Trophoblast cell (in vitro differentiated cells and primary cell): ENCODE measurements around the gene PRAMEF12.
"Not testable (repeated sequence)": the region's sequence is repeated elsewhere in the genome, so short reads cannot be mapped to it uniquely, and the experiment has no call there.

Experiments used
- DNase-seq, 2 donors: peaks; one replicate each; pipeline ENCODE4 v3.0.0-alpha.2; 2016
- H2AFZ ChIP-seq: 2 replicates; pipeline ENCODE4 v1.6.1; 2013; ENCODE audit warnings: low read length, moderate library complexity, mild to moderate bottlenecking; ENCODE audit not compliant: insufficient read depth, poor library complexity
- H2AK5ac ChIP-seq: 2 replicates; pipeline ENCODE4 v1.6.1; 2013; ENCODE audit warnings: mild to moderate bottlenecking, low read length
- H2BK120ac ChIP-seq: 2 replicates; pipeline ENCODE4 v1.6.1; 2013; ENCODE audit warnings: low read length, mild to moderate bottlenecking, moderate library complexity; ENCODE audit not compliant: insufficient read depth, poor library complexity
- H2BK12ac ChIP-seq: 2 replicates; pipeline ENCODE4 v1.6.1; 2013; ENCODE audit warnings: mild to moderate bottlenecking, low read length, moderate library complexity
- H2BK5ac ChIP-seq: 2 replicates; pipeline ENCODE4 v1.6.1; 2013; ENCODE audit warnings: low read length, low read depth, moderate library complexity, mild to moderate bottlenecking; ENCODE audit not compliant: poor library complexity
- H3K14ac ChIP-seq: 2 replicates; pipeline ENCODE4 v1.6.1; 2013; ENCODE audit warnings: mild to moderate bottlenecking, low read length
- H3K18ac ChIP-seq: 2 replicates; pipeline ENCODE4 v1.6.1; 2013; ENCODE audit warnings: mild to moderate bottlenecking, low read length
- H3K23ac ChIP-seq: 2 replicates; pipeline ENCODE4 v1.6.1; 2013; ENCODE audit warnings: low read length
- H3K27ac ChIP-seq: 2 replicates; pipeline ENCODE4 v1.5.1; 2013; ENCODE audit warnings: low read depth, mild to moderate bottlenecking, inconsistent platforms, low read length, moderate library complexity
- H3K27me3 ChIP-seq: 2 replicates; pipeline ENCODE4 v1.6.1; 2013; ENCODE audit warnings: inconsistent platforms, mild to moderate bottlenecking, low read length, moderate library complexity; ENCODE audit not compliant: insufficient read depth
- H3K36me3 ChIP-seq, 2 experiments: 1 replicate in 1 of 2; 2 replicates in 1 of 2; pipeline ENCODE4 v1.6.1; 2013; ENCODE audit warnings: low read length in 2 of 2, mild to moderate bottlenecking in 2 of 2, moderate library complexity in 1 of 2; ENCODE audit not compliant: insufficient read depth in 2 of 2, control insufficient read depth in 1 of 2
- H3K4ac ChIP-seq: 2 replicates; pipeline ENCODE4 v1.6.1; 2013; ENCODE audit warnings: low read depth, mild to moderate bottlenecking, low read length, moderate library complexity
- H3K4me1 ChIP-seq, 2 experiments: 1 replicate in 1 of 2; 2 replicates in 1 of 2; pipeline ENCODE4 v1.6.1; 2013; ENCODE audit warnings: low read length in 2 of 2, mild to moderate bottlenecking in 2 of 2, moderate library complexity in 1 of 2; ENCODE audit not compliant: insufficient read depth in 2 of 2, control insufficient read depth in 1 of 2
- H3K4me2 ChIP-seq: 2 replicates; pipeline ENCODE4 v1.6.1; 2013; ENCODE audit warnings: inconsistent platforms, mild to moderate bottlenecking, low read length, moderate library complexity
- H3K4me3 ChIP-seq: 2 replicates; pipeline ENCODE4 v1.5.1; 2013; ENCODE audit warnings: mild to moderate bottlenecking, low read depth, low read length, inconsistent platforms
- H3K79me1 ChIP-seq: one replicate; pipeline ENCODE4 v1.6.1; 2013; ENCODE audit warnings: low read length
- H3K79me2 ChIP-seq: 2 replicates; pipeline ENCODE4 v1.6.1; 2013; ENCODE audit warnings: low read length, mild to moderate bottlenecking; ENCODE audit not compliant: control insufficient read depth, insufficient read depth, poor library complexity
- H3K9ac ChIP-seq: 2 replicates; pipeline ENCODE4 v1.6.1; 2013; ENCODE audit warnings: mild to moderate bottlenecking, low read length
- H3K9me3 ChIP-seq: 2 replicates; pipeline ENCODE4 v1.6.1; 2013; ENCODE audit warnings: low read depth, mild to moderate bottlenecking, control low read depth, inconsistent platforms, low read length; ENCODE audit not compliant: insufficient read depth
- H4K12ac ChIP-seq: 2 replicates; pipeline ENCODE4 v1.6.1; 2013; ENCODE audit warnings: low read depth, mild to moderate bottlenecking, low read length, moderate library complexity
- H4K8ac ChIP-seq: 2 replicates; pipeline ENCODE4 v1.6.1; 2013; ENCODE audit warnings: low read depth, mild to moderate bottlenecking, low read length, moderate library complexity
- H4K91ac ChIP-seq: one replicate; pipeline ENCODE4 v1.6.1; 2013; ENCODE audit warnings: low read depth, mild to moderate bottlenecking, low read length, moderate library complexity
- WGBS: extraction: QIAGEN DNeasy Blood & Tissue Kit; methylation state at CpG from one replicate; pipeline ENCODE4 v1.1.7; 2013; ENCODE audit warnings: missing lambda C conversion rate; ENCODE audit not compliant: insufficient read length, insufficient coverage; ENCODE audit errors: extremely low coverage; 5-methylcytosine and 5-hydroxymethylcytosine counted together

The PRAMEF12 gene

DNA sequence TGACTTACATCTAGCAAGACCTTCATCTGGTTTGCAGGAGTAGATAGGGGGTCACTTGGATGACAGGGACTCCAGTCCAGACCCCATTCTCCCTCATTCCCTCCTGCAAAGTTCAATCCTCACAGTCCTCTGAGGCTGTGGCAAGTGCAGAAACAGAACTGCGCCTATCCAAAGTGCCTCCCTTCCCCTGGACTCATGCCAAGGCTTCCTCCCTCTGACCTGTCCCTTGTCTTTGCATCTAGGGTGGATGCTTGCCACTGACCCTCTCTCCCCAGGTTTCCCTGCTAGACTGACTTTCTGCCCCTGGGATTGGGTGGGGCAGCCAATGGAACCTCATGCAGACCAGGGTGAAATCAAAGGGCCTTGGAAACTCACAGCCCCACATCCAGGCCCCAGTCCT, 36.4 kb downstream of the PRAMEF12 start:
- Histone ChIP-seq H3K4me3 (no peak overlapping the region), H2BK12ac (no peak overlapping the region), H4K91ac (no peak overlapping the region), H3K4me2 (no peak overlapping the region), H3K27ac (no peak overlapping the region), H3K79me2 (no peaks in the 10 kb centered on the region), H2BK5ac (no peak overlapping the region), H3K9me3 (peaks cover 32% of the 10 kb centered on the region), H3K4me1 (no peaks in the 10 kb centered on the region), H4K12ac (no peak overlapping the region), H3K9ac (no peak overlapping the region), H2BK120ac (no peak overlapping the region), H3K23ac (no peak overlapping the region), H2AK5ac (no peak overlapping the region), H3K14ac (no peak overlapping the region), H2AFZ (no peak overlapping the region), H3K36me3 (no peaks in the 10 kb centered on the region), H3K4ac (no peak overlapping the region), H3K18ac (no peak overlapping the region), H3K27me3 (no peaks in the 10 kb centered on the region), H4K8ac (no peak overlapping the region), H3K79me1 (no peaks in the 10 kb centered on the region)
- DNase-seq: no peak
- WGBS: no CpG with 5 or more reads among the region's 1 CpG

DNA sequence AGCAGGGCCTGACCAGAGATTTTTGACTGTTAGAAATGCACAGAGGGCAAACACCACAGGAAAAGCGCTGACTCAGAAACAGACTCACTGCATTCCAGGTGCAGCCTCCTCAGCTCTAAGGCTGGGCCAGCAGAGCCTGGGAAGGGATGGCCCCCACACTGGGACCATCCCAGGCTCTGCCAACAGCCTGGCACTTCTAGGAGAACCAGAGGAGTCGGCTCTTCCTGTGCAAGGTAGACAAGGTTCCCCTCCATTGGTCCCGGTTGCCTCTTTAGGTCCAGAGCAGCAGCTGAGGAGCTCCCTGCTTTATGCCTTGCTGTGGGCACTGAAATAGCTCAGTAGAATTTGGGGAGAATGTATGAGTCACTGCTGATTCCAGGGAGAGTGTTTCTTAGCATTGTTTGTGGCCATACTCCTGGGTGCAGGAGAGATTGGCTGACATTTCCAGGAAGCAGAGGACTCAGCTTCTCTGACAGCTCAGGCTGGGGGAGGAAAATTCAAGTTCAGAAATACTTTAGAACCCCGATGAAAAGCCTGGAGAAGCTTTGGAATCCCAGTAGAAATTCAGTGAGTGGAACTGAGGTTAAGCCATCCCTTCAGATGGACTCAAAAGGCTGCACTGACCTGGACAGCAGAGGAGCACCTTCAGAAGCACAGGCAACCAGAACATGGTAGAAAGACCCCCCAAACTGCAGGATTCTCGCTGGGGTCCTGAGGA, 37.3 kb downstream of the PRAMEF12 start:
- H2AFZ ChIP-seq: no peak overlapping the region
- H3K27me3 ChIP-seq: no peaks in the 10 kb centered on the region
- H3K4me3 ChIP-seq: no peak overlapping the region
- H3K9me3 ChIP-seq: peaks cover 32% of the 10 kb centered on the region
- H3K27ac ChIP-seq: no peak overlapping the region
- H2BK12ac ChIP-seq: no peak overlapping the region
- no peak overlapping the region for H4K8ac ChIP-seq
- no peak overlapping the region for H3K9ac ChIP-seq
- no peaks in the 10 kb centered on the region for H3K79me1 ChIP-seq
- DNase-seq: no peak
- no peak overlapping the region for H3K14ac ChIP-seq
- no peak overlapping the region for H2AK5ac ChIP-seq
- H3K23ac ChIP-seq: no peak overlapping the region
- no peak overlapping the region for H3K4ac ChIP-seq
- no peak overlapping the region for H2BK120ac ChIP-seq
- no peak overlapping the region for H2BK5ac ChIP-seq
- no peaks in the 10 kb centered on the region for H3K79me2 ChIP-seq
- H3K4me1 ChIP-seq: no peaks in the 10 kb centered on the region
- no peak overlapping the region for H4K91ac ChIP-seq
- H3K4me2 ChIP-seq: no peak overlapping the region
- H3K36me3 ChIP-seq: no peaks in the 10 kb centered on the region
- no CpG with 5 or more reads among the region's 5 CpGs for WGBS
- no peak overlapping the region for H4K12ac ChIP-seq
- H3K18ac ChIP-seq: no peak overlapping the region

DNA sequence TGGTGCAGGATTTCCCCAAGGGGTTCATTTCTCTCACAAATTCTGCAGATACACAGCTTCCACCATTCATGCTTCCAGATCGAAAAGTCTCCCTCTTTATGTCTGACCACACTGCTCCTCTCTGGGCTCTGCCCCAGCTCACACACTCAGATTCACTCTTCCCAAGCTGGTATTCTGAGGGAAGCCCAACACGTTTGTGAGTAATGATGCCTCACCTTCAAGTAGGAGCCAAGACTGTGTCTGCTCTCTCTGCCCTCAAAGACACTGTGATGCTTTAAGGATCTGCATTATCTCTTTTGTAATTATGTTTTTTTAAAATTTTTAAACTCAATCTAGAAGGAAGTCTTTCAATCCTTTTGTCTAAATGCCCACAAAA, 37.9 kb downstream of the PRAMEF12 start:
- Histone ChIP-seq H3K18ac (no peak overlapping the region), H3K79me1 (no peaks in the 10 kb centered on the region), H3K9ac (no peak overlapping the region), H3K27me3 (no peaks in the 10 kb centered on the region), H4K12ac (no peak overlapping the region), H3K36me3 (no peaks in the 10 kb centered on the region), H2AFZ (no peak overlapping the region), H3K9me3 (peaks cover 31% of the 10 kb centered on the region), H3K4me3 (no peak overlapping the region), H2BK12ac (no peak overlapping the region), H3K4me2 (no peak overlapping the region), H3K27ac (no peak overlapping the region), H3K4ac (no peak overlapping the region), H4K91ac (no peak overlapping the region), H2AK5ac (no peak overlapping the region), H2BK120ac (no peak overlapping the region), H2BK5ac (no peak overlapping the region), H3K14ac (no peak overlapping the region), H3K4me1 (no peaks in the 10 kb centered on the region), H3K79me2 (no peaks in the 10 kb centered on the region), H4K8ac (no peak overlapping the region), H3K23ac (no peak overlapping the region)
- no peak for DNase-seq
- WGBS: no CpG with 5 or more reads among the region's 2 CpGs

DNA sequence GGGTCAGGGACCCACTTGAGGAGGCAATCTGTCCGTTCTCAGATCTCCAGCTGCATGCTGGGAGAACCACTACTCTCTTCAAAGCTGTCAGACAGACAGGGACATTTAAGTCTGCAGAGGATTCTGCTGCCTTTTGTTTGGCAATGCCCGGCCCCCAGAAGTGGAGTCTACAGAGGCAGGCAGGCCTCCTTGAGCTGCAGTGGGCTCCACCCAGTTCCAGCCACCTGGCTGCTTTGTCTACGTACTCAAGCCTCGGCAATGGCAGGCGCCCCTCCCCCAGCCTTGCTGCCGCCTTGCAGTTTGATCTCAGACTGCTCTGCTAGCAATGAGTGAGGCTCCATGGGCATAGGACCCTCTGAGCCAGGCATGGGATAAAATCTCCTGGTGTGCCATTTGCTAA, 45.5 kb downstream of the PRAMEF12 start:
- WGBS: no CpG with 5 or more reads among the region's 6 CpGs
- H4K91ac ChIP-seq, H3K9ac ChIP-seq, H3K36me3 ChIP-seq, H3K27me3 ChIP-seq, H3K18ac ChIP-seq, H3K23ac ChIP-seq, H4K8ac ChIP-seq, H2BK12ac ChIP-seq, H3K4ac ChIP-seq, H3K79me1 ChIP-seq, H3K4me3 ChIP-seq, H3K27ac ChIP-seq, H3K14ac ChIP-seq, DNase-seq, H2BK5ac ChIP-seq, H4K12ac ChIP-seq, H3K4me1 ChIP-seq, H2BK120ac ChIP-seq, H3K79me2 ChIP-seq, H2AFZ ChIP-seq, H2AK5ac ChIP-seq, H3K4me2 ChIP-seq: not testable (repeated sequence)
- peaks cover 11% of the 10 kb centered on the region for H3K9me3 ChIP-seq
